HFF-Myc (cell line): ENCODE data around the gene TEX54.

Source experiments
- DNase-seq: peaks from one replicate; pipeline ENCODE4 v3.0.0-alpha.2; 2011; ENCODE audit warnings: low read depth; ENCODE audit errors: extremely low read depth
- H3K4me3 ChIP-seq: replicated peaks from 2 replicates; pipeline ENCODE4 v1.5.1; 2011; ENCODE audit warnings: low read depth, mild to moderate bottlenecking, control low read depth, low read length
- CTCF ChIP-seq: IDR thresholded peaks from 2 replicates; pipeline ENCODE4 v1.5.1; 2012; ENCODE audit warnings: mild to moderate bottlenecking, low read depth, low read length, control low read depth; ENCODE audit errors: missing control alignments

The TEX54 gene

DNA sequence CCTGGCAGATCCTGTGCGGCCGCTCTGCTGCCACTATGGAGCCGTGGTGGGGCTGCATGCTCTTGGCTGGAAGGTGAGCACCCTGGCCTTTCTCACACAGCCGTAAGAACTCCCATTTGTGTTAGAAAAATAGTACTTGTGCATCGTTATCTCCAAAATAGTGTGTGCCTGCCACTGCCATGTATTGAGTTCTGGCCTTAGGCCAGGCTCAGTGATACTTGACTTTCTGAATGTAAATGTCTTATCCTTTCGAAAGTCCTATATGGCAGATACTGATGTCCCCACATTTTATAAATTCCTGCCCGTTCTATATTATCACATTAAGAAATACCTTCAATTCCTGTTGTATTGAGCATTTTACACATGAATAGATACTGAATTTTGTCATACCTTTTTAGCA, 49.9 kb downstream of the TEX54 start:
- H3K4me3 ChIP-seq: no peak overlapping the region
- no peak for TF ChIP-seq CTCF
- no peak for DNase-seq
